Endothelial cell of umbilical vein (primary cell): Measurements from ENCODE around the gene SIPA1L3.

Source experiments
- EZH2 ChIP-seq: IDR thresholded peaks from 2 replicates; pipeline ENCODE4 v1.6.1; 2012; ENCODE audit warnings: borderline replicate concordance, low read depth, mild to moderate bottlenecking, moderate library complexity, low read length, inconsistent platforms; ENCODE audit not compliant: severe bottlenecking
- MYC ChIP-seq: IDR thresholded peaks from one replicate; pipeline ENCODE4 v1.6.1; 2011; ENCODE audit warnings: mild to moderate bottlenecking, low read depth, low read length
- POLR2A ChIP-seq: IDR thresholded peaks from 2 replicates; pipeline ENCODE4 v1.6.1; 2012; ENCODE audit warnings: low read depth, mild to moderate bottlenecking, control low read depth, low read length
- POLR2AphosphoS5 ChIP-seq: IDR thresholded peaks from 2 replicates; pipeline ENCODE4 v1.6.1; 2012; ENCODE audit warnings: low read depth, mild to moderate bottlenecking, control low read depth, low read length, moderate library complexity; ENCODE audit not compliant: insufficient read depth
- TF ChIP-seq, protein P1 (sequence below), 2 donors: IDR thresholded peaks; 1 replicate in 1 of 2; 2 replicates in 1 of 2; pipeline ENCODE4 v1.5.1; 2011; ENCODE audit warnings: low read length in 2 of 2, mild to moderate bottlenecking in 2 of 2, moderate library complexity in 2 of 2, control low read depth in 1 of 2, inconsistent platforms in 1 of 2, low read depth in 1 of 2; ENCODE audit not compliant: insufficient read depth in 1 of 2; ENCODE audit errors: extremely low read depth in 1 of 2
- TF ChIP-seq, protein P2 (sequence below): IDR thresholded peaks from 2 replicates; pipeline ENCODE4 v1.6.1; 2011; ENCODE audit not compliant: insufficient read depth, insufficient read length

DNA sequence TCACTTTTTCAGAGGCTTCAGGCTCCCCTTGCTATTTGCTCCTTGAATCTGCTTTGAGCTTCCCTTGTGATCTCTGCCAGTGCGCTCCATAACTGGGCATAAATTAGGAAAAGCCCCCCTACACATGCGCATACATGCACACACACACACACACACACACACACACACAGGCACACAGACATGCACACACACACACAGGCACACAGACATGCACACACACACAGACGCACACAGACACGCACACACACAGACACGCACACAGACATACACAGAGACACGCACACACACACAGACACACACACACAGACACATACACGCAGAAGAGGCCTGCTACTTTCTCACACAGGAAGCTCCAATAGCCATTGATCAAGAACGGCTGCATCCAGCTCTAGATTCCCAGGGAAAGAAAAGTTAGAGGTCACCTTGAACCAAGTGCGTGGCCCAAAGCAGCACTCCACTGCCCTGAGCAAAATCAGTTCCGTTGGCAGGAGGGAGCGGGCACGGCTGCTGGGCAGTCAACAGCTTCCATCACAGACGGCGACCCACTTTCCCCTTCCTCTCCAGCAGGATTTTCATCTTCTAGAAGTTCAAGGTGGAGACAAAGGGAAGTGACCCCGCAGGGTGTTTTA is 171.4 kb downstream of the SIPA1L3 start:
- TF ChIP-seq, protein P1, sequence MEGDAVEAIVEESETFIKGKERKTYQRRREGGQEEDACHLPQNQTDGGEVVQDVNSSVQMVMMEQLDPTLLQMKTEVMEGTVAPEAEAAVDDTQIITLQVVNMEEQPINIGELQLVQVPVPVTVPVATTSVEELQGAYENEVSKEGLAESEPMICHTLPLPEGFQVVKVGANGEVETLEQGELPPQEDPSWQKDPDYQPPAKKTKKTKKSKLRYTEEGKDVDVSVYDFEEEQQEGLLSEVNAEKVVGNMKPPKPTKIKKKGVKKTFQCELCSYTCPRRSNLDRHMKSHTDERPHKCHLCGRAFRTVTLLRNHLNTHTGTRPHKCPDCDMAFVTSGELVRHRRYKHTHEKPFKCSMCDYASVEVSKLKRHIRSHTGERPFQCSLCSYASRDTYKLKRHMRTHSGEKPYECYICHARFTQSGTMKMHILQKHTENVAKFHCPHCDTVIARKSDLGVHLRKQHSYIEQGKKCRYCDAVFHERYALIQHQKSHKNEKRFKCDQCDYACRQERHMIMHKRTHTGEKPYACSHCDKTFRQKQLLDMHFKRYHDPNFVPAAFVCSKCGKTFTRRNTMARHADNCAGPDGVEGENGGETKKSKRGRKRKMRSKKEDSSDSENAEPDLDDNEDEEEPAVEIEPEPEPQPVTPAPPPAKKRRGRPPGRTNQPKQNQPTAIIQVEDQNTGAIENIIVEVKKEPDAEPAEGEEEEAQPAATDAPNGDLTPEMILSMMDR (IDR thresholded peaks at IDR 0.05; ENCODE audit: extremely low read depth in 1 of 2, insufficient read depth in 1 of 2, low read depth in 1 of 2, low read length in 2 of 2) = no peak
- TF ChIP-seq EZH2 (no peak), POLR2A (no peak), POLR2AphosphoS5 (no peak), MYC (no peak)
- TF ChIP-seq, protein P2, sequence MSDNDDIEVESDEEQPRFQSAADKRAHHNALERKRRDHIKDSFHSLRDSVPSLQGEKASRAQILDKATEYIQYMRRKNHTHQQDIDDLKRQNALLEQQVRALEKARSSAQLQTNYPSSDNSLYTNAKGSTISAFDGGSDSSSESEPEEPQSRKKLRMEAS = no peak
